Measurements from ENCODE around the gene AKT3.
"Not testable (repeated sequence)": the region's sequence is repeated elsewhere in the genome, so short reads cannot be mapped to it uniquely, and the experiment has no call there.

Gene AKT3

DNA sequence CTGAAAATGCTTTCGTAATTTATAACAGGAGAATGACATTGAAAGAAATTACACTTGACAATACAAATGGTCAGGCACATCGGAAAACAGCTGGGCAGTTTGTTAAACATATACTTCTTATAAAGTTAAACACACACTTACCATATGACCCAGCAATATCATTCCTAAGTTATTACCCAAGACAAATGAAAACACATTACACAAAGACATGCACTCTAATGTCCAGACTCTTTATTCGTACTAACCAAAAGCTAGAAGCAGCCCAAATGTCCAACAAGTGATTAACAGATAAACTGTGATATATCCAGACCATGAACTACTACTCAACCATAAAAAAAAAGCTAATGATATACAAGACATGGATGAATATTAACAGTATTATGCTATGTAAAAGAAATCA is 8.5 kb downstream of the AKT3 start:
- no peak overlapping the region for H3K27ac ChIP-seq
- H3K27me3 ChIP-seq = no peaks in the 10 kb centered on the region
- peaks cover 5 to 7% (median 6%) of the 10 kb centered on the region in 3 donors for H3K36me3 ChIP-seq
- H3K4me1 ChIP-seq = peaks cover 0 to 74% (median 15%) of the 10 kb centered on the region in 4 donors
- intact Hi-C loops (cut with DNase I; ENCODE audit: low total_unique reads) = no loop called here
- peaks cover 0 to 4% (median 0%) of the 10 kb centered on the region in 3 donors for H3K9me3 ChIP-seq
- H3K4me3 ChIP-seq = no peak overlapping the region
- TF ChIP-seq, protein P1, sequence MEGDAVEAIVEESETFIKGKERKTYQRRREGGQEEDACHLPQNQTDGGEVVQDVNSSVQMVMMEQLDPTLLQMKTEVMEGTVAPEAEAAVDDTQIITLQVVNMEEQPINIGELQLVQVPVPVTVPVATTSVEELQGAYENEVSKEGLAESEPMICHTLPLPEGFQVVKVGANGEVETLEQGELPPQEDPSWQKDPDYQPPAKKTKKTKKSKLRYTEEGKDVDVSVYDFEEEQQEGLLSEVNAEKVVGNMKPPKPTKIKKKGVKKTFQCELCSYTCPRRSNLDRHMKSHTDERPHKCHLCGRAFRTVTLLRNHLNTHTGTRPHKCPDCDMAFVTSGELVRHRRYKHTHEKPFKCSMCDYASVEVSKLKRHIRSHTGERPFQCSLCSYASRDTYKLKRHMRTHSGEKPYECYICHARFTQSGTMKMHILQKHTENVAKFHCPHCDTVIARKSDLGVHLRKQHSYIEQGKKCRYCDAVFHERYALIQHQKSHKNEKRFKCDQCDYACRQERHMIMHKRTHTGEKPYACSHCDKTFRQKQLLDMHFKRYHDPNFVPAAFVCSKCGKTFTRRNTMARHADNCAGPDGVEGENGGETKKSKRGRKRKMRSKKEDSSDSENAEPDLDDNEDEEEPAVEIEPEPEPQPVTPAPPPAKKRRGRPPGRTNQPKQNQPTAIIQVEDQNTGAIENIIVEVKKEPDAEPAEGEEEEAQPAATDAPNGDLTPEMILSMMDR (IDR thresholded peaks at IDR 0.05) = no peak
- DNase-seq = no peak

DNA sequence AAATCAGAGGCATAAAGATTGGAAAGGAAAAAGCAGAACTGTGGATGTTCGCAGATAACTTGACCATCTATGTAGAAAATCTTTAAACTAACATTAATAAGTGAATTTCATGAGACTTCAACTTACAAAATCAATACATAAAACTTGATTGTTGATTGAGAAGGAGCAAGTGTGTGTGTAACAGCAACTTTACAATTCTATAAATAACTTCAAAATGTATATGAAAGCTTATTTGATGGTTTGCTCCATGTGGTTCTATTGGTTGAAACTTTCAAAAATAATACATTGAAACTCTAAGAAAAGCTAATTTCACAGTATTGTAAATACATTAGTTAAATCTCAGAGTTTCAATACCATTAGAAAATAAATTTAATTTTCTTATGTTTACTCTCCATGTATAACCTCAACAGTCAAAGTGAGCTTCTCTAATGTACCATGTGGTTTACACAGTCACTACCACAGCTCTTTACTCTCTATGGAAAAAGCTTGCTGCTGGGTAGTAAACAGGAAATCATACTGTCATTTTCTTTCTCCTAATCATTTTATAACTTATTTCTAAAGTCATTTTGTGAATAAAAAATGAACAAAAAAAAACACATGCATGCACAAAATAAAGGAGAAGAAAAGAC is 12.0 kb downstream of the AKT3 start:
- TF ChIP-seq, protein P1 (IDR thresholded peaks at IDR 0.05) = no peak
- Histone ChIP-seq H3K36me3 (peaks cover 7 to 17% (median 9%) of the 10 kb centered on the region in 3 donors), H3K4me3 (no peak overlapping the region), H3K27me3 (no peaks in the 10 kb centered on the region), H3K4me1 (peaks cover 0 to 41% (median 13%) of the 10 kb centered on the region in 4 donors), H3K9me3 (peaks cover 0 to 12% (median 0%) of the 10 kb centered on the region in 3 donors), H3K27ac (no peak overlapping the region)
- intact Hi-C loops (cut with DNase I; ENCODE audit: low total_unique reads) = no loop called here
- no peak for DNase-seq

GRCh38 chr1:243834130-243834529 is 15.9 kb downstream of the AKT3 start:
- TF ChIP-seq, protein P1 (IDR thresholded peaks at IDR 0.05) = no peak
- intact Hi-C loops (cut with DNase I; ENCODE audit: low total_unique reads) = no loop called here
- no peak overlapping the region for H3K27ac ChIP-seq

GRCh38 chr1:243831463-243831862 is 18.6 kb downstream of the AKT3 start:
- H3K36me3 ChIP-seq = peaks cover 2 to 10% (median 3%) of the 10 kb centered on the region in 3 donors
- TF ChIP-seq, protein P1 (IDR thresholded peaks at IDR 0.05) = no peak
- peaks cover 0 to 35% (median 4%) of the 10 kb centered on the region in 4 donors for H3K4me1 ChIP-seq
- DNase-seq = no peak
- H3K9me3 ChIP-seq = peaks cover 0 to 8% (median 0%) of the 10 kb centered on the region in 3 donors
- intact Hi-C loops (cut with DNase I; ENCODE audit: low total_unique reads) = no loop called here
- no peak overlapping the region for H3K27ac ChIP-seq
- no peak overlapping the region for H3K4me3 ChIP-seq
- no peaks in the 10 kb centered on the region for H3K27me3 ChIP-seq

More at GRCh38 chr1:243834130-243834529, 15.9 kb downstream of the AKT3 start:
- peaks cover 7 to 17% (median 9%) of the 10 kb centered on the region in 3 donors for H3K36me3 ChIP-seq
- H3K4me1 ChIP-seq = peaks cover 0 to 36% (median 0%) of the 10 kb centered on the region in 4 donors
- DNase-seq = no peak
- H3K4me3 ChIP-seq = no peak overlapping the region
- H3K9me3 ChIP-seq = peaks cover 0 to 12% (median 0%) of the 10 kb centered on the region in 3 donors
- H3K27me3 ChIP-seq = no peaks in the 10 kb centered on the region

DNA sequence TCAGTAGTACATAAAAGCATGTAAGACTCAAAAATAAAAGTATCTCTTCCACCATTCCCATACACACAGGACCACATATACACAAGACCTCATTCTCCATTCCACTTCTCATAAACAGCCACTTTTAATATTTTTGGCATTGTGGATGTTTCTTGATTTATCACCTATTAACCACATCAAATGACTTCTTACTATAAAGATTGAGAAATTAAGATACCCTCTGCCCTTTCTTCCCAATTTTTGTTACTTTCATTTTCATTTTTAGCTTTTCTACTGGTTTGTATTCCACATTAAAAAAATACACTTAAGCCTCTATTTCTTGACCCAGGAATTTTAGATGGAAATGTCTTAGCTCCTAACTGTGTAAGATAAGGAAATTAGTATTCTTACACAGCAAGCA is 22.8 kb downstream of the AKT3 start:
- TF ChIP-seq, protein P1 (IDR thresholded peaks at IDR 0.05) = no peak
- Histone ChIP-seq H3K4me3 (no peak overlapping the region), H3K9me3 (no peaks in the 10 kb centered on the region), H3K4me1 (peaks cover 0 to 45% (median 4%) of the 10 kb centered on the region in 4 donors), H3K36me3 (no peaks in the 10 kb centered on the region), H3K27me3 (no peaks in the 10 kb centered on the region), H3K27ac (no peak overlapping the region)
- no peak for DNase-seq
- intact Hi-C loops (cut with DNase I; ENCODE audit: low total_unique reads) = no loop called here

GRCh38 chr1:243824907-243825306 is 25.1 kb downstream of the AKT3 start:
- intact Hi-C loops (cut with DNase I; ENCODE audit: low total_unique reads) = not testable (repeated sequence)
- peaks cover 0 to 12% (median 0%) of the 10 kb centered on the region in 3 donors for H3K9me3 ChIP-seq

More at GRCh38 chr1:243824907-243825306, 25.1 kb downstream of the AKT3 start:
- H3K27ac ChIP-seq, H3K36me3 ChIP-seq, H3K27me3 ChIP-seq, DNase-seq, H3K4me3 ChIP-seq: not testable (repeated sequence)
- peaks cover 0 to 28% (median 4%) of the 10 kb centered on the region in 4 donors for H3K4me1 ChIP-seq

All from tibial artery (tissue), 4 donors.